Measurements from ENCODE around the gene MYH10.

MYH10 gene

GRCh38 chr17:8469964-8470363 lies 160.6 kb downstream of the MYH10 start:
- DNase-seq = no peak

- no peak for DNase-seq
These were observed 161.5 kb downstream of the MYH10 start for GRCh38 chr17:8468980-8469379.

GRCh38 chr17:8468127-8468526 lies 162.4 kb downstream of the MYH10 start:
- DNase-seq = no peak

- DNase-seq = no peak
These were observed 163.0 kb downstream of the MYH10 start for GRCh38 chr17:8467527-8467926.

GRCh38 chr17:8466873-8467272 lies 163.7 kb downstream of the MYH10 start:
- DNase-seq = no peak

- no peak for DNase-seq
These were observed 164.1 kb downstream of the MYH10 start for GRCh38 chr17:8466456-8466855.

GRCh38 chr17:8465759-8466158 lies 164.8 kb downstream of the MYH10 start:
- no peak for DNase-seq

GRCh38 chr17:8465356-8465755 lies 165.2 kb downstream of the MYH10 start:
- no peak for DNase-seq

- DNase-seq = no peak
These were observed 165.6 kb downstream of the MYH10 start for GRCh38 chr17:8464941-8465340.

GRCh38 chr17:8463099-8463498 lies 167.4 kb downstream of the MYH10 start:
- no peak for DNase-seq

GRCh38 chr17:8462564-8462963 lies 168.0 kb downstream of the MYH10 start:
- DNase-seq = no peak

- DNase-seq = no peak
These were observed 170.7 kb downstream of the MYH10 start for GRCh38 chr17:8459831-8460230.

- no peak for DNase-seq
These were observed 171.4 kb downstream of the MYH10 start for GRCh38 chr17:8459107-8459506.

- DNase-seq = no peak
These were observed 172.4 kb downstream of the MYH10 start for GRCh38 chr17:8458128-8458527.

- no peak for DNase-seq
These were observed 174.8 kb downstream of the MYH10 start for GRCh38 chr17:8455665-8456209.

- DNase-seq = no peak
These were observed 177.2 kb downstream of the MYH10 start for GRCh38 chr17:8453326-8453725.

- no peak for DNase-seq
These were observed 178.5 kb downstream of the MYH10 start for GRCh38 chr17:8451933-8452614.

GRCh38 chr17:8448310-8448709 lies 182.2 kb downstream of the MYH10 start:
- no peak for DNase-seq

GRCh38 chr17:8447799-8448198 lies 182.7 kb downstream of the MYH10 start:
- no peak for DNase-seq

- DNase-seq = no peak
These were observed 185.0 kb downstream of the MYH10 start for GRCh38 chr17:8445536-8445935.

GRCh38 chr17:8444494-8444893 lies 186.0 kb downstream of the MYH10 start:
- no peak for DNase-seq

GRCh38 chr17:8443756-8444155 lies 186.8 kb downstream of the MYH10 start:
- no peak for DNase-seq

GRCh38 chr17:8442310-8442709 lies 188.2 kb downstream of the MYH10 start:
- DNase-seq = no peak

- DNase-seq = no peak
These were observed 188.8 kb downstream of the MYH10 start for GRCh38 chr17:8441690-8442089.

GRCh38 chr17:8439681-8440080 lies 190.8 kb downstream of the MYH10 start:
- DNase-seq = no peak

Data from NCI-H1694 treated with DMSO at 0.1 percent for 48 hours (cell line).